GM13977 (cell line): ENCODE measurements around the gene SLC10A7.

Source experiments
- DNase-seq: peaks from one replicate; pipeline ENCODE4 v3.0.0; 2012; ENCODE audit warnings: low spot score
- in situ Hi-C: fragments of 300-500 bp; cut with MboI; formaldehyde crosslinking; loops from one replicate; pipeline ENCODE4 v1.12.0; 2022; ENCODE audit warnings: low sequenced_read_pairs, low pct_unique_long_range_greater_than_20kb, mixed read lengths, inconsistent platforms; ENCODE audit not compliant: unreplicated experiment
- TF ChIP-seq, protein P1 (sequence below): IDR thresholded peaks from 2 replicates; pipeline ENCODE4 v1.5.1; 2012; ENCODE audit warnings: mild to moderate bottlenecking, control low read depth; ENCODE audit not compliant: insufficient read depth; ENCODE audit errors: extremely low read depth, missing control alignments

Gene SLC10A7

DNA sequence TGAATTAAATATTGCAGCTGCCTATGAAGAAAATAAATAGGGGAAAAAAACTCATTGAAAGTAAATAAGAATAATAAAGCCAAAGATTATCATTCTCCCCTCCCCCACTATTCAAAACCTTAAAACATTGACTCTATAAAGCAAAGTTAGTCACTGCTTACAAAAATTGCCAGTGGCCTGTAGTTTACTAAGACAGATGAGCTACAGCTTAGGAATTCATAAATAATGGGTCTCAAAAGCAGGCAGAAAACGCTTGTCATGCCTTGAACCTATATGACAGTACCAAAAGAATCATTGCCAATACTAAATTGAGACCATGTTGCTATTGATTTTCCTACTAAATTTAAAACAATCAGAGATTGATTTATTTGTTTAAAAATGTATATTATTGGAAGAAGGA is 78.9 kb downstream of the SLC10A7 start:
- in situ Hi-C loops, result no loop called here
- TF ChIP-seq, protein P1, sequence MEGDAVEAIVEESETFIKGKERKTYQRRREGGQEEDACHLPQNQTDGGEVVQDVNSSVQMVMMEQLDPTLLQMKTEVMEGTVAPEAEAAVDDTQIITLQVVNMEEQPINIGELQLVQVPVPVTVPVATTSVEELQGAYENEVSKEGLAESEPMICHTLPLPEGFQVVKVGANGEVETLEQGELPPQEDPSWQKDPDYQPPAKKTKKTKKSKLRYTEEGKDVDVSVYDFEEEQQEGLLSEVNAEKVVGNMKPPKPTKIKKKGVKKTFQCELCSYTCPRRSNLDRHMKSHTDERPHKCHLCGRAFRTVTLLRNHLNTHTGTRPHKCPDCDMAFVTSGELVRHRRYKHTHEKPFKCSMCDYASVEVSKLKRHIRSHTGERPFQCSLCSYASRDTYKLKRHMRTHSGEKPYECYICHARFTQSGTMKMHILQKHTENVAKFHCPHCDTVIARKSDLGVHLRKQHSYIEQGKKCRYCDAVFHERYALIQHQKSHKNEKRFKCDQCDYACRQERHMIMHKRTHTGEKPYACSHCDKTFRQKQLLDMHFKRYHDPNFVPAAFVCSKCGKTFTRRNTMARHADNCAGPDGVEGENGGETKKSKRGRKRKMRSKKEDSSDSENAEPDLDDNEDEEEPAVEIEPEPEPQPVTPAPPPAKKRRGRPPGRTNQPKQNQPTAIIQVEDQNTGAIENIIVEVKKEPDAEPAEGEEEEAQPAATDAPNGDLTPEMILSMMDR, result no peak
- no peak for DNase-seq

DNA sequence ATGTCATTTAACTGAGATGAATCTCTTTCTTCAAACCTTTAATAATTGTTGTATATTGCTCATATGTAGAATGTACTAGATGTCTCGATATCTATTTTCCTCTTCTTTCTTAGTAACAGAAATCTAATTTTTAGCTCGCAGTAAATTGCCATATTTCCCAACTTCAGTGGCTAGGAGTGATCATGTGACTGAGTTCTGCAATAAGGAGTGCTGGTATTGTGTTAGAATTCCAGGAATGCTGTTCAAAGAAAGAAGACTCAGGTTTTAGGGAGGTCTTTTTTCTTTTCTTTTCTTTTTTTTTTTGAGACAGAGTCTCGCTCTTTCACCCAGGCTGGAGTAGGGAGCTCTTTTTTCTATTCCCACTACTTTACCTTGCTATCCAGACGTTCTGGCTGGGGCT is 81.7 kb downstream of the SLC10A7 start:
- TF ChIP-seq, protein P1, result no peak
- in situ Hi-C loops, result no loop called here
- no peak for DNase-seq

DNA sequence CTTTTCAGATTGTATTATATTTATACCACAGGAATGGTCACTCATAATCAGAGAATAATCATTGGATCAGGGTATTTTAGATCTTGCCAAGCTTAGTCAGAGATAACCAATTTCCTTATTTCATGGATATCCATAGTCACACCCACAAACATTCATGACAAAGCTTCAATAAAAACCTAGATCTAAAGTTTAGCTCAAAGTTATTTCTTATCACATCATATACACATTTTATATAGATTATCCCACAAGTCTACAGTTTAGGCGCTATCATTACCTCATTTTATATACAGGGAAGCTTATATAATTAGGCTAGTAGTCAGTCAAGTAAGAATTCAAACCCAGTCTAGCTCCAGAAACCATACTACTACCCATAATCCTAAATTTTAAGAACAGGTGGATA is 82.3 kb downstream of the SLC10A7 start:
- DNase-seq, result no peak
- TF ChIP-seq, protein P1, result no peak
- in situ Hi-C loops, result no loop called here

DNA sequence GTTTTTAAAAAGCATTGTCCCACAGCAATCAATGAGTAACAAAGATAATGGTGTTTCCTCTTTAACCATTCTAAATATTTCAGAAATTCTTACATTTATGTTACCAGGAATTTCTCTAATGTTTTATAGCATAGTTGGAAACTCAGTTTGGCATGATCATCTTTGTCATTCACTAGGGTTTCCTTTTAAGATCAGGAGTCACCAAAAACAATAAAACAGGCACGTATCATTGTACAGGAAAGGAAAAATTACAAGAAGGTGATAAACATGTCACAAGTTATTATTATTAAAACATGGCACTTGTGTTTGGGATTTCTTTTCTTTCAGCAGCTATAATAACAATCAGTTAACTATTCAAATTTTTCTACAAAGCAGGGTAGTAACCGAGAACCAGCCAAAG is 84.0 kb downstream of the SLC10A7 start:
- DNase-seq, result no peak
- TF ChIP-seq, protein P1, result no peak
- in situ Hi-C loops, result no loop called here

DNA sequence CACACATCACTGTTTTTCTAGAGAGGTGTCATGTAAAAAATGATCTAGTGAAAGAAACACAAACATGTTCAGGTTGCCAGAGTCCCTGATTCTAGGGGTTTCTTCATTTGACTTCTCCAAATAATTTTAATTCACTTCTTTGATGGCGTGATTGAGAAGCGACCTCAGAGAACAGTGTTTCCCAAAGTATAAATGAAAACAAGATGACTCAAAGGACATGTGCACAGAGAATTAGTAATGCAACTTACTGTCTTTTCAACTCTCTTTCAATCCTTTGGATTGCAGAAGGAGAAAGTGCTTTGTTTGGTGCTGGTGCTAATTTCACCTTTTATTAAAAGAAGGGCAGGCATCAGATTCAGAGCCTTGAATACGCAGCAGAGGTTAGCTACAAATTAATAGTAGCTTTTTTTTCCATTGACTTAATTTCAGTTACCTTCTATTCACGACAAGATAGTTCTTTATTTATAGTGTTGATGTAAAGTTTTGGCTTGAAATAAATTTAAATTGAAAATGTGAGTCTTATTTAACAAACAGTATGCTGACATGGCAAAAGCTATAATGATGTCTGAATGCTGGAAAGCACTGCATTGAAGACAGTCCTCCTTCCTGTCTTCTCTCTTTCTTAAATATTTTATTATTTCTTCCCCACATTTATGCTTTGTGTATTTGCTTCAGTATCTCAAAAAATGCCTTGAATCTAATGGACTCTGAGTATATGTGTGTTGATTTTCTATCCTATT is 85.1 kb downstream of the SLC10A7 start:
- TF ChIP-seq, protein P1, result no peak
- DNase-seq, result no peak
- in situ Hi-C loops, result no loop called here

DNA sequence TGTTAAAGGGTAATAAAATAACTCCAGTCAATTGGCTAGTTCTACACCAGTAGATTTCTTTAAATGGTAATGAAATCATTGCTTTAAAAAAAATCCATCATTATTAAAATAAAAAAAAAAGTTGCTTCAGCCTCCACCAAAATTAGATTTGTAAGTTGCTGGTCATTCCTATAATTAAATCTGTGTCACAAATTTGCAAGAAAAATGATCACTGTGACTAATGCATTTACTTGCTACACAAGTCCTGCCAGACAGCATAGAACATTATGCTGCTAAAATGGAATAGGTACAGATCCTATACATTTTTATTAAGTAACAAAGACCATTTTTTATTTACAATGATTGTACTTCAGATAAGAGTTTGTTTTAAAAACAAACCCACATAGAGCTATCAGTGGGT is 85.8 kb downstream of the SLC10A7 start:
- TF ChIP-seq, protein P1, result no peak
- in situ Hi-C loops, result no loop called here
- DNase-seq, result no peak
